PC-9 (cell line): Measurements from ENCODE around the gene EEA1. TPM values are rescaled to one million over a fixed set of nuclear protein-coding genes. Genes with fewer than 3 reads are reported as not detected.

Experiments used
- BruUV-seq: library from RNA; stranded (reverse); fragments of 400-500 nt; replicated peaks from 2 replicates; lab custom pipeline; 2021; lab: Mats Ljungman, UMichigan
- CTCF ChIA-PET: fragments of 300-600 bp; sonication (Branson Sonifier 250); formaldehyde crosslinking; loops from one replicate; lab custom pipeline; 2022; ENCODE audit warnings: antibody characterized with exemption; lab: Charles Lee
- POLR2A ChIA-PET: fragments of 300-600 bp; sonication (Branson Sonifier 250); formaldehyde crosslinking; loops from one replicate; lab custom pipeline; 2022; ENCODE audit warnings: antibody characterized with exemption; ENCODE audit not compliant: unreplicated experiment; lab: Charles Lee
- DNase-seq, 2 experiments: peaks; one replicate each; pipeline versions ENCODE4 v3.0.0 to v3.0.0-alpha.2; 2015 to 2022; ENCODE audit warnings: mixed read lengths in 1 of 2
- H2AFZ ChIP-seq: fragments of 200-600 bp; sonication (generic); 2 replicates; pipeline ENCODE4 v1.8.1; 2017; ENCODE audit warnings: antibody characterized with exemption
- H3F3A ChIP-seq: fragments of 200-600 bp; sonication (generic); 2 replicates; pipeline ENCODE4 v1.8.1; 2017; ENCODE audit warnings: antibody characterized with exemption, mild to moderate bottlenecking, low read depth; ENCODE audit not compliant: insufficient read depth
- H3K27ac ChIP-seq: fragments of 200-600 bp; sonication (generic); 2 replicates; pipeline ENCODE4 v1.6.1; 2016; ENCODE audit warnings: mixed run types
- H3K27me3 ChIP-seq: fragments of 200-600 bp; sonication (generic); 2 replicates; pipeline ENCODE4 v1.6.1; 2016; ENCODE audit warnings: low read depth, mixed run types; ENCODE audit not compliant: insufficient read depth
- H3K36me3 ChIP-seq: fragments of 200-600 bp; sonication (generic); 2 replicates; pipeline ENCODE4 v1.6.1; 2016; ENCODE audit warnings: low read depth, mixed run types
- H3K4me1 ChIP-seq: fragments of 200-600 bp; sonication (generic); replicated peaks from 2 replicates; pipeline ENCODE4 v1.6.1; 2016; ENCODE audit warnings: mixed run types; ENCODE audit not compliant: insufficient read depth
- H3K4me2 ChIP-seq: fragments of 200-600 bp; sonication (generic); 2 replicates; pipeline ENCODE4 v1.6.1; 2017; ENCODE audit warnings: mixed run types
- H3K4me3 ChIP-seq: fragments of 200-600 bp; sonication (generic); 2 replicates; pipeline ENCODE4 v1.6.1; 2016; ENCODE audit warnings: mixed run types
- H3K79me2 ChIP-seq: fragments of 200-600 bp; sonication (generic); 2 replicates; pipeline ENCODE4 v1.6.1; 2017; ENCODE audit warnings: low read depth, mixed run types
- H3K9me2 ChIP-seq: fragments of 200-600 bp; sonication (generic); 2 replicates; pipeline ENCODE4 v1.8.1; 2017; ENCODE audit warnings: mild to moderate bottlenecking; ENCODE audit not compliant: insufficient read depth
- H3K9me3 ChIP-seq: fragments of 200-600 bp; sonication (generic); 2 replicates; pipeline ENCODE4 v1.8.1; 2016; ENCODE audit warnings: low read depth; ENCODE audit not compliant: insufficient read depth
- H4K20me1 ChIP-seq: fragments of 200-600 bp; sonication (generic); 2 replicates; pipeline ENCODE4 v1.8.1; 2017; ENCODE audit not compliant: insufficient read depth
- CTCF ChIP-seq: fragments of 200-600 bp; sonication (generic); conservative IDR thresholded peaks from 2 replicates; pipeline ENCODE4 v1.6.1; 2017; ENCODE audit warnings: mixed run types, antibody characterized with exemption, mild to moderate bottlenecking, moderate library complexity
- EZH2 ChIP-seq: fragments of 200-600 bp; sonication (generic); IDR thresholded peaks from 2 replicates; pipeline ENCODE4 v1.8.0; 2017; ENCODE audit warnings: antibody characterized with exemption, low read depth
- intact Hi-C: fragments of 100-400 bp; cut with micrococcal nuclease; formaldehyde crosslinking; loops from one replicate; pipeline ENCODE4 v1.10.0; 2022; ENCODE audit not compliant: unreplicated experiment
- total RNA-seq: library from RNA; stranded (reverse); gene quantifications from 2 replicates; pipeline ENCODE4 v1.2.3, GENCODE V29; 2021

The EEA1 gene
- total RNA-seq, 1 experiment from 2014 or later: 15.7 TPM

GRCh38 chr12:92927055-92927435 lies 2.0 kb downstream of the EEA1 start:
- no TSS peak for BruUV-seq
- H3F3A ChIP-seq: peaks cover 28% of the 10 kb centered on the region
- POLR2A ChIA-PET: no interaction called here
- H3K27me3 ChIP-seq: no peaks in the 10 kb centered on the region
- H3K4me3 ChIP-seq: peak overlapping the region; percentile 59; the same call in 1 of the 2 replicates
- CTCF ChIA-PET: interaction anchor here (1.2 kb wide), 1 partner anchor 67 kb away, joined by 3 read pairs; no protein-coding TSS in a partner anchor
- H3K4me2 ChIP-seq: peak overlapping the region; percentile 89
- no peaks in the 10 kb centered on the region for H3K9me3 ChIP-seq
- intact Hi-C loops: loop anchor here (10.0 kb wide), 1 partner anchor 58 kb away; no protein-coding TSS in a partner anchor
- H3K27ac ChIP-seq: peak overlapping the region; percentile 76
- peaks cover 41% of the 10 kb centered on the region for H3K79me2 ChIP-seq
- H2AFZ ChIP-seq: no peak overlapping the region
- DNase-seq: peak in 1 of 2 experiments; percentile 36
- peaks cover 34% of the 10 kb centered on the region for H3K4me1 ChIP-seq
- peaks cover 5% of the 10 kb centered on the region; the same call in 1 of the 2 replicates for H4K20me1 ChIP-seq
- no peaks in the 10 kb centered on the region for H3K9me2 ChIP-seq
- TF ChIP-seq CTCF (no peak; the same call in 1 of the 2 replicates), EZH2 (no peak)
- H3K36me3 ChIP-seq: no peaks in the 10 kb centered on the region

GRCh38 chr12:92926549-92926948 lies 2.5 kb downstream of the EEA1 start:
- H3K4me1 ChIP-seq: peaks cover 34% of the 10 kb centered on the region
- no peaks in the 10 kb centered on the region for H3K36me3 ChIP-seq
- peak overlapping the region; percentile 76; the same call in 1 of the 2 replicates for H3K27ac ChIP-seq
- H3F3A ChIP-seq: peaks cover 28% of the 10 kb centered on the region
- no TSS peak for BruUV-seq
- H3K9me3 ChIP-seq: no peaks in the 10 kb centered on the region
- no peaks in the 10 kb centered on the region for H3K27me3 ChIP-seq
- H3K4me3 ChIP-seq: no peak overlapping the region
- ChIA-PET CTCF (interaction anchor here (1.2 kb wide), 1 partner anchor 67 kb away, joined by 3 read pairs; no protein-coding TSS in a partner anchor), POLR2A (interaction anchor here (0.7 kb wide), 1 partner anchor 40 kb away, joined by 5 read pairs; no protein-coding TSS in a partner anchor)
- DNase-seq: no peak
- TF ChIP-seq EZH2 (no peak), CTCF (no peak)
- H3K9me2 ChIP-seq: no peaks in the 10 kb centered on the region
- peaks cover 5% of the 10 kb centered on the region; the same call in 1 of the 2 replicates for H4K20me1 ChIP-seq
- H3K79me2 ChIP-seq: peaks cover 41% of the 10 kb centered on the region
- intact Hi-C loops: loop anchor here (10.0 kb wide), 1 partner anchor 58 kb away; no protein-coding TSS in a partner anchor
- H2AFZ ChIP-seq: no peak overlapping the region
- H3K4me2 ChIP-seq: peak overlapping the region; percentile 89

GRCh38 chr12:92921877-92922276 lies 7.2 kb downstream of the EEA1 start:
- CTCF ChIA-PET: no interaction called here
- TF ChIP-seq CTCF: no peak
- TF ChIP-seq EZH2: no peak
- H3K79me2 ChIP-seq: peaks cover 29% of the 10 kb centered on the region

More at GRCh38 chr12:92921877-92922276, 7.2 kb downstream of the EEA1 start:
- Histone ChIP-seq H3K4me2 (no peak overlapping the region), H3K27me3 (no peaks in the 10 kb centered on the region), H4K20me1 (no peaks in the 10 kb centered on the region), H3K4me3 (no peak overlapping the region), H3K27ac (no peak overlapping the region), H3K9me3 (no peaks in the 10 kb centered on the region), H3K36me3 (no peaks in the 10 kb centered on the region), H2AFZ (no peak overlapping the region), H3K4me1 (peaks cover 7% of the 10 kb centered on the region), H3K9me2 (no peaks in the 10 kb centered on the region), H3F3A (no peaks in the 10 kb centered on the region)
- POLR2A ChIA-PET: no interaction called here
- intact Hi-C loops: loop anchor here (10.0 kb wide), 1 partner anchor 63 kb away; no protein-coding TSS in a partner anchor
- no TSS peak for BruUV-seq
- DNase-seq: no peak
